ENCODE data around the gene XAB2.

Gene XAB2

DNA sequence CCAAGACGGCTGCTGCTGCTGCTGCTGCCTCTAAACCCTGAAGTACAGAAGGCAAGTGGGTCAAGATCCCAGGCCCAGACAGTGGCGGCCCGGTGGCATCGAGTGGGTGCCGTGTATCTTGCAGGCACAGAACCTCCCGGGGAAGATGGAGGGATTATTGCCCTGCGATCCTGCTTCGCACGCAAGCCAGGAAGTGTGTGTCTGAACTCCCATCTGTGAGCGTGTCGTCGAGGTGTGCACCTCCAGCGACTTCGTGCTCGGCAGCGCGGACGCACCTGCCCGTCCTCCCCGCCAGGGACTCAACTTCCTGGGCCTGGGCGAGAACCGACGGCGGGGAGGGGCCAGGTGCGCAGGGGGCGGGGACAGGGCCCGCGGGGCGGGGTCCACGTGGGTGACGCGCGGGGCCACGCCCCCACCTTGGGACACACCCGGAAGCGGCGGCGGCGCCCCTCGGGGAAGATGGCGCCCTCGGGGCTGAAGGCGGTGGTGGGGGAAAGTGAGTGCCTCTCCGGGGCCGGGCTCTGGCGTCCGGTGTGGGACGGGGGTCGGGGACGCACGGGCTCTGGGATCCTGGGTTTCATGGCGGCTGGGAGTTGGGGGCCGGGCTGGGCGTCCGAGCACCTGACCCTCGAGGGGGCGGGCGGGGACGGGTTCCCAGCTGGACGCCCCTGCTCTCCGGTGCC, 7.5 kb upstream of the XAB2 start, which contains the start of gene STXBP2:
TSS of gene STXBP2 (plus strand) at position 420 of the 683 bp plus-strand sequence. CDS start at position 460, 40 bp downstream.
- Histone ChIP-seq H2AFZ (ENCODE audit: low read length) (peak within 1 kb of the TSS; percentile 88), H3F3A (ENCODE audit: insufficient read depth, low read length) (no peaks in the 10 kb centered on the region), H3K9me2 (replicated peaks; ENCODE audit: insufficient read depth, low read length) (no peaks in the 10 kb centered on the region), H3K4me3 (ENCODE audit: low read length) (peak within 1 kb of the TSS; percentile 90), H3K4me1 (ENCODE audit: low read length) (peaks cover 3% of the 10 kb centered on the region), H3K36me3 (replicated peaks; ENCODE audit: insufficient read depth, low read length) (no peaks in the 10 kb centered on the region), H3K4me2 (ENCODE audit: low read depth, low read length) (peak within 1 kb of the TSS; percentile 91), H3K79me2 (ENCODE audit: low read length) (peaks cover 19% of the 10 kb centered on the region), H3K9ac (ENCODE audit: low read length) (peak within 1 kb of the TSS; percentile 85), H3K27ac (ENCODE audit: low read length) (no peak within 1 kb of the TSS), H3K9me3 (replicated peaks; ENCODE audit: insufficient read depth, low read length) (no peaks in the 10 kb centered on the region), H3K27me3 (replicated peaks; ENCODE audit: insufficient read depth, low read length) (no peaks in the 10 kb centered on the region), H4K20me1 (ENCODE audit: insufficient read depth, low read length) (no peaks in the 10 kb centered on the region)
- TF ChIP-seq EZH2 (optimal IDR thresholded peaks at IDR 0.05; ENCODE audit: low read depth, low read length) (no peak), EZH2phosphoT487 (IDR thresholded peaks at IDR 0.05; ENCODE audit: low read length) (no peak)
- TF ChIP-seq, protein P1, sequence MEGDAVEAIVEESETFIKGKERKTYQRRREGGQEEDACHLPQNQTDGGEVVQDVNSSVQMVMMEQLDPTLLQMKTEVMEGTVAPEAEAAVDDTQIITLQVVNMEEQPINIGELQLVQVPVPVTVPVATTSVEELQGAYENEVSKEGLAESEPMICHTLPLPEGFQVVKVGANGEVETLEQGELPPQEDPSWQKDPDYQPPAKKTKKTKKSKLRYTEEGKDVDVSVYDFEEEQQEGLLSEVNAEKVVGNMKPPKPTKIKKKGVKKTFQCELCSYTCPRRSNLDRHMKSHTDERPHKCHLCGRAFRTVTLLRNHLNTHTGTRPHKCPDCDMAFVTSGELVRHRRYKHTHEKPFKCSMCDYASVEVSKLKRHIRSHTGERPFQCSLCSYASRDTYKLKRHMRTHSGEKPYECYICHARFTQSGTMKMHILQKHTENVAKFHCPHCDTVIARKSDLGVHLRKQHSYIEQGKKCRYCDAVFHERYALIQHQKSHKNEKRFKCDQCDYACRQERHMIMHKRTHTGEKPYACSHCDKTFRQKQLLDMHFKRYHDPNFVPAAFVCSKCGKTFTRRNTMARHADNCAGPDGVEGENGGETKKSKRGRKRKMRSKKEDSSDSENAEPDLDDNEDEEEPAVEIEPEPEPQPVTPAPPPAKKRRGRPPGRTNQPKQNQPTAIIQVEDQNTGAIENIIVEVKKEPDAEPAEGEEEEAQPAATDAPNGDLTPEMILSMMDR (IDR thresholded peaks at IDR 0.05; ENCODE audit: low read length), result peak; percentile 15; the same call in 1 of the 2 replicates
- DNase-seq, result peak; percentile 90

DNA sequence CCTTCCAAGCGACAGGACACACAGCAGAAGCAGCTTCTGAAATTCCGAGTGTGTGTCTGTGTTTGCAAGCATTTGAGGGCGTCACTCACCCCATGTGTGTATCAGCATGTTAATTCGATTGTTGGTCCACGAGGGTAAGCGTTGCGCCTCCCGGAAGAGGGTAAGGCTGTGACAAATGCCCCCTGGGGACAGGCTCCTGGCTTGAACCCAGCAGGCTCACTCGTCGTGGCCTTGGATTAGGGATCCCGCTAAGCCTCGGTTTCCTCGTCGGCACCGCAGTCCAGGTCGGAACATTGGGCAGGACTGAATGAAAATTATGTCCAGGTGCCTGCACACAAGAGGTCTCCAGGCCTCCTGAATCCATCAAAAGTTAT, 7.0 kb upstream of the XAB2 start:
- no peak for TF ChIP-seq EZH2 (optimal IDR thresholded peaks at IDR 0.05; ENCODE audit: low read depth, low read length)
- TF ChIP-seq, protein P1 (IDR thresholded peaks at IDR 0.05; ENCODE audit: low read length), result no peak
- Histone ChIP-seq H3K79me2 (ENCODE audit: low read length) (peaks cover 19% of the 10 kb centered on the region), H3K4me1 (ENCODE audit: low read length) (peaks cover 3% of the 10 kb centered on the region), H3K4me2 (ENCODE audit: low read depth, low read length) (peak overlapping the region; percentile 46; the same call in 1 of the 2 replicates), H4K20me1 (ENCODE audit: insufficient read depth, low read length) (no peaks in the 10 kb centered on the region), H3K27ac (ENCODE audit: low read length) (no peak overlapping the region), H2AFZ (ENCODE audit: low read length) (peak overlapping the region; percentile 88), H3F3A (ENCODE audit: insufficient read depth, low read length) (no peaks in the 10 kb centered on the region), H3K4me3 (ENCODE audit: low read length) (no peak overlapping the region), H3K9me2 (replicated peaks; ENCODE audit: insufficient read depth, low read length) (no peaks in the 10 kb centered on the region), H3K36me3 (replicated peaks; ENCODE audit: insufficient read depth, low read length) (no peaks in the 10 kb centered on the region), H3K27me3 (replicated peaks; ENCODE audit: insufficient read depth, low read length) (no peaks in the 10 kb centered on the region), H3K9ac (ENCODE audit: low read length) (no peak overlapping the region), H3K9me3 (replicated peaks; ENCODE audit: insufficient read depth, low read length) (no peaks in the 10 kb centered on the region)
- no peak for DNase-seq

DNA sequence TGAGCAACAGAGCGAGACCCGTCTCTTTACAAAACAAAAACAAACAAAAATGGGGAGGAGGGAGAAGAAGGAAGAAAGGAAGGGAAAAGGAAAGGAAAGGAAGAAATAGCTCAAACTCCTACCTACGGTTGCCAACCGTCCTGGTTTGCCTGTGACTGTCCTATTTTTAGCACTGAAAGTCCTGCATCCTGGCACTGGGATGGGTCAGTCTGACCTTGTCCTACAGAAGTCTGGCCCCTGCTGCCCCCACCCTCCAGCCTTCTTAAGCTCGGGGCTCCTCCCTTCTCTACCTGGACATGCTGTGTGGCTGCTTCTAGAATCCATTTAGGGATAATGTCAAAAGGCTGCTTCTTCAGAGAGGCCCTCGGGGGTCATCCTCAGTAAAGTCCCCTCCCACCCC, 6.3 kb upstream of the XAB2 start:
- H3K27me3 ChIP-seq (replicated peaks; ENCODE audit: insufficient read depth, low read length), result no peaks in the 10 kb centered on the region
- no peaks in the 10 kb centered on the region for H3K36me3 ChIP-seq (replicated peaks; ENCODE audit: insufficient read depth, low read length)
- no peaks in the 10 kb centered on the region for H3K9me2 ChIP-seq (replicated peaks; ENCODE audit: insufficient read depth, low read length)
- H3F3A ChIP-seq (ENCODE audit: insufficient read depth, low read length), result no peaks in the 10 kb centered on the region
- H4K20me1 ChIP-seq (ENCODE audit: insufficient read depth, low read length), result no peaks in the 10 kb centered on the region
- DNase-seq, result no peak
- H3K9me3 ChIP-seq (replicated peaks; ENCODE audit: insufficient read depth, low read length), result no peaks in the 10 kb centered on the region
- H3K27ac ChIP-seq (ENCODE audit: low read length), result no peak overlapping the region
- no peak overlapping the region for H3K4me3 ChIP-seq (ENCODE audit: low read length)
- no peak overlapping the region for H3K4me2 ChIP-seq (ENCODE audit: low read depth, low read length)
- peaks cover 4% of the 10 kb centered on the region for H3K4me1 ChIP-seq (ENCODE audit: low read length)
- H2AFZ ChIP-seq (ENCODE audit: low read length), result no peak overlapping the region
- H3K79me2 ChIP-seq (ENCODE audit: low read length), result peaks cover 24% of the 10 kb centered on the region
- no peak overlapping the region for H3K9ac ChIP-seq (ENCODE audit: low read length)
- TF ChIP-seq EZH2 (optimal IDR thresholded peaks at IDR 0.05; ENCODE audit: low read depth, low read length), result no peak
- TF ChIP-seq, protein P1 (IDR thresholded peaks at IDR 0.05; ENCODE audit: low read length), result no peak
- TF ChIP-seq EZH2phosphoT487 (IDR thresholded peaks at IDR 0.05; ENCODE audit: low read length), result no peak
